Measurements from ENCODE around the gene HDAC7.

Gene HDAC7

DNA sequence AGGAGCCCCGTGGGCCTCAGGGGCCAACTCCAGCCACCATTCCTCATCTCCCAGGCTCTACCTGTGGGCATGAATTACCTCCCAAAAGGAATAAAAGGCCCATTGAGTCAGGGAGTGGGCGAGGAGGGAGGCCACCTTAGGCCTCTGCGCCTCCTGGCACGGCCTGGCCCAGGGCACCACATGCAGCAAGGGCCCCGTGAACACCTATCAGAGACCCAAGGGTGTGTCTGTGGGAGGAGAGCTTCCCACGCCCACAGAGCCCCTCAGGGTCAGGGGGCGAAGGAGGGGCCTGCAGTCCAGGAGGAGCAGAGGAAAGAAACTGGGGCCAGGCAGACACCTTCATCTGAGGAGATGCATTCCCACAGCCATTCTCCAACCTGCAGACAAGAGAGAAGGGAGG, 73.2 kb downstream of the HDAC7 start:
- TF ChIP-seq CTCF (IDR thresholded peaks at IDR 0.05; ENCODE audit: insufficient read depth, low read length, poor library complexity, severe bottlenecking): no peak

GRCh38 chr12:47746073-47746472, 73.6 kb downstream of the HDAC7 start:
- Histone ChIP-seq H3K4me3 (replicated peaks; ENCODE audit: low read depth, low read length) (no peak overlapping the region), H3K27me3 (replicated peaks; ENCODE audit: control insufficient read depth, insufficient read depth, low read length) (no peaks in the 10 kb centered on the region; the same call in 1 of the 2 replicates), H3K36me3 (ENCODE audit: control insufficient read depth, insufficient read depth, low read length) (no peaks in the 10 kb centered on the region)
- TF ChIP-seq CTCF (IDR thresholded peaks at IDR 0.05; ENCODE audit: insufficient read depth, low read length, poor library complexity, severe bottlenecking): no peak
- DNase-seq (ENCODE audit: extremely low read depth, insufficient read length): no peak

More for the DNA sequence above, 73.2 kb downstream of the HDAC7 start:
- H3K36me3 ChIP-seq (ENCODE audit: control insufficient read depth, insufficient read depth, low read length): no peaks in the 10 kb centered on the region
- DNase-seq (ENCODE audit: extremely low read depth, insufficient read length): no peak
- no peak overlapping the region for H3K4me3 ChIP-seq (replicated peaks; ENCODE audit: low read depth, low read length)
- no peaks in the 10 kb centered on the region; the same call in 1 of the 2 replicates for H3K27me3 ChIP-seq (replicated peaks; ENCODE audit: control insufficient read depth, insufficient read depth, low read length)

DNA sequence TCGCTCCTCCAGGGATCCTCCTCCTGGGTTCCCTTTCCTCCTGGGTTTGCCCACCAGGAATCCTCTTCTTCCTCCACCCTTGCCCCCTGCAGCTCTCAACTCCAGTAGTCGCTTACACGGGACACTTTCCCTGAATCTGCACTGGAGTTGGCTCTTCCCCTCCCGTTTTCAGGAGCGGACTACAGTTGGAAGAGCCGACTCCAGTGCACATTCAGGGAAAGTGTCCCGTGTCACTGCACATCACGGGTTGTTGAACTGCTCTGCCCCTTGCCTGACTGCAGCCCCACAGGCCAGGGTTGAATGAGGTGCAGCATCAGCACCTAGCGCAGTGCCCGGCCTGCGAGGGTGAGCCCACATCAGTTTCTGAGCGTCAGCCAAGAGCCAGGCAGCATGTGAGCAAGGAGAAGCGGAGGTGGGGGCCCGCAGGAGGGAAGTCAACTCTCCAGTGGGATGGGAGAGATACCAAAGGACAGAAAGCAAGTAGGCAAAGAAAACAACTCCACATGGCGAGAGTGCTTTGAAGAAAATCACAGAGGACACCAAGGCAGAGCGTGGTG, 74.1 kb downstream of the HDAC7 start:
- no peaks in the 10 kb centered on the region for H3K36me3 ChIP-seq (ENCODE audit: control insufficient read depth, insufficient read depth, low read length)
- H3K4me3 ChIP-seq (replicated peaks; ENCODE audit: low read depth, low read length): no peak overlapping the region
- DNase-seq (ENCODE audit: extremely low read depth, insufficient read length): no peak
- H3K27me3 ChIP-seq (replicated peaks; ENCODE audit: control insufficient read depth, insufficient read depth, low read length): no peaks in the 10 kb centered on the region; the same call in 1 of the 2 replicates
- no peak for TF ChIP-seq CTCF (IDR thresholded peaks at IDR 0.05; ENCODE audit: insufficient read depth, low read length, poor library complexity, severe bottlenecking)

- H3K4me3 ChIP-seq (replicated peaks; ENCODE audit: low read depth, low read length): no peak overlapping the region
- no peaks in the 10 kb centered on the region; the same call in 1 of the 2 replicates for H3K27me3 ChIP-seq (replicated peaks; ENCODE audit: control insufficient read depth, insufficient read depth, low read length)
- no peak for DNase-seq (ENCODE audit: extremely low read depth, insufficient read length)
- no peak for TF ChIP-seq CTCF (IDR thresholded peaks at IDR 0.05; ENCODE audit: insufficient read depth, low read length, poor library complexity, severe bottlenecking)
- H3K36me3 ChIP-seq (ENCODE audit: control insufficient read depth, insufficient read depth, low read length): no peaks in the 10 kb centered on the region
Measured at GRCh38 chr12:47744778-47745436, 74.8 kb downstream of the HDAC7 start.

GRCh38 chr12:47744005-47744651, 75.6 kb downstream of the HDAC7 start:
- Histone ChIP-seq H3K27me3 (replicated peaks; ENCODE audit: control insufficient read depth, insufficient read depth, low read length) (no peaks in the 10 kb centered on the region; the same call in 1 of the 2 replicates), H3K4me3 (replicated peaks; ENCODE audit: low read depth, low read length) (no peak overlapping the region), H3K36me3 (ENCODE audit: control insufficient read depth, insufficient read depth, low read length) (no peaks in the 10 kb centered on the region)
- peak; percentile 69 for TF ChIP-seq CTCF (IDR thresholded peaks at IDR 0.05; ENCODE audit: insufficient read depth, low read length, poor library complexity, severe bottlenecking)
- no peak for DNase-seq (ENCODE audit: extremely low read depth, insufficient read length)
